Neural cell (in vitro differentiated cells): ENCODE measurements around the gene STAC3. TPM values are rescaled to one million over a fixed set of nuclear protein-coding genes. Genes with fewer than 3 reads are reported as not detected.

ENCODE experiments used
- H2AFZ ChIP-seq: fragments of 200-600, 300-800 bp; sonication (generic), shearing (Covaris generic); 2 replicates; pipeline ENCODE4 v1.6.0; 2014; ENCODE audit warnings: low read depth, mild to moderate bottlenecking, antibody characterized with exemption, low read length, moderate library complexity
- H3F3A ChIP-seq: fragments of 200-600 bp; shearing (Covaris generic); 2 replicates; pipeline ENCODE4 v1.6.1; 2016; ENCODE audit warnings: mild to moderate bottlenecking, moderate library complexity, mixed read lengths, antibody characterized with exemption, low read length; ENCODE audit not compliant: insufficient read depth, poor library complexity, severe bottlenecking
- H3K27ac ChIP-seq: fragments of 200-600, 300-800 bp; sonication (generic), shearing (Covaris generic); 2 replicates; pipeline ENCODE4 v1.5.1; 2014; ENCODE audit warnings: mild to moderate bottlenecking, low read length, moderate library complexity
- H3K27me3 ChIP-seq: fragments of 300-800, 200-600 bp; sonication (generic), shearing (Covaris generic); 2 replicates; pipeline ENCODE4 v1.6.0; 2014; ENCODE audit warnings: mild to moderate bottlenecking, low read depth, low read length, moderate library complexity; ENCODE audit not compliant: insufficient read depth
- H3K36me3 ChIP-seq: fragments of 300-800, 200-600 bp; sonication (generic), shearing (Covaris generic); 2 replicates; pipeline ENCODE4 v1.5.1; 2014; ENCODE audit warnings: mild to moderate bottlenecking, antibody characterized with exemption, low read length, moderate library complexity; ENCODE audit not compliant: insufficient read depth
- H3K4me2 ChIP-seq: fragments of 300-800, 200-600 bp; sonication (generic), shearing (Covaris generic); 2 replicates; pipeline ENCODE4 v1.6.0; 2014; ENCODE audit warnings: mild to moderate bottlenecking, low read length
- H3K4me3 ChIP-seq: fragments of 300-800, 200-600 bp; sonication (generic), shearing (Covaris generic); 2 replicates; pipeline ENCODE4 v1.5.1; 2014; ENCODE audit warnings: mild to moderate bottlenecking, low read length, moderate library complexity
- H3K79me2 ChIP-seq: fragments of 200-600 bp; shearing (Covaris generic); replicated peaks from 2 replicates; pipeline ENCODE4 v1.6.0; 2014; ENCODE audit warnings: mild to moderate bottlenecking, low read length, moderate library complexity; ENCODE audit not compliant: insufficient read depth
- H3K9ac ChIP-seq: fragments of 300-800, 200-600 bp; sonication (generic), shearing (Covaris generic); 2 replicates; pipeline ENCODE4 v1.6.1; 2016; ENCODE audit warnings: mild to moderate bottlenecking, low read length, mixed read lengths
- H3K9me2 ChIP-seq: fragments of 200-600 bp; shearing (Covaris generic); 2 replicates; pipeline ENCODE4 v1.6.1; 2016; ENCODE audit warnings: mild to moderate bottlenecking, low read length, mixed read lengths; ENCODE audit not compliant: insufficient read depth
- H3K9me3 ChIP-seq: fragments of 200-600, 300-800 bp; sonication (generic), shearing (Covaris generic); 2 replicates; pipeline ENCODE4 v1.6.1; 2016; ENCODE audit warnings: mild to moderate bottlenecking, mixed run types, low read length, moderate library complexity, mixed read lengths
- H4K20me1 ChIP-seq: fragments of 200-600 bp; shearing (Covaris generic); 2 replicates; pipeline ENCODE4 v1.6.1; 2016; ENCODE audit warnings: mild to moderate bottlenecking, mixed run types; ENCODE audit not compliant: insufficient read depth
- CTCF ChIP-seq: fragments of 450-650 bp; IDR thresholded peaks from 2 replicates; pipeline ENCODE4 v1.5.1; 2014; ENCODE audit warnings: antibody characterized with exemption, mild to moderate bottlenecking, moderate library complexity; ENCODE audit not compliant: poor library complexity, severe bottlenecking
- EP300 ChIP-seq: fragments of 450-650 bp; conservative IDR thresholded peaks from 2 replicates; pipeline ENCODE4 v1.6.1; 2014; ENCODE audit warnings: antibody characterized with exemption, mild to moderate bottlenecking, moderate library complexity; ENCODE audit not compliant: poor library complexity, severe bottlenecking
- EZH2 ChIP-seq: fragments of 200-600, 300-800 bp; shearing (Covaris generic), sonication (generic); IDR thresholded peaks from 2 replicates; pipeline ENCODE4 v1.6.1; 2014; ENCODE audit warnings: antibody characterized with exemption, low read length, borderline replicate concordance, mild to moderate bottlenecking; ENCODE audit not compliant: insufficient read depth, poor library complexity, severe bottlenecking
- MXI1 ChIP-seq: fragments of 450-650 bp; conservative IDR thresholded peaks from 2 replicates; pipeline ENCODE4 v1.6.1; 2014; ENCODE audit warnings: antibody characterized with exemption, mild to moderate bottlenecking; ENCODE audit not compliant: poor library complexity, severe bottlenecking
- POLR2AphosphoS5 ChIP-seq: IDR thresholded peaks from 2 replicates; pipeline ENCODE4 v1.6.1; 2012
- RAD21 ChIP-seq: fragments of 450-650 bp; conservative IDR thresholded peaks from 2 replicates; pipeline ENCODE4 v1.6.1; 2014; ENCODE audit warnings: antibody characterized with exemption, mild to moderate bottlenecking, moderate library complexity
- SMC3 ChIP-seq: fragments of 450-650 bp; conservative IDR thresholded peaks from 2 replicates; pipeline ENCODE4 v1.6.1; 2014; ENCODE audit warnings: antibody characterized with exemption, mild to moderate bottlenecking, moderate library complexity; ENCODE audit not compliant: poor library complexity
- TAF1 ChIP-seq: IDR thresholded peaks from 2 replicates; pipeline ENCODE4 v1.6.1; 2012; ENCODE audit warnings: low read depth
- polyA plus RNA-seq: library from polyadenylated mRNA; depleted of rRNA; stranded (reverse); fragments of >200 nt; gene quantifications from 2 replicates; pipeline ENCODE4 v1.2.3, GENCODE V29; 2014
- TF ChIP-seq, protein P1 (sequence below): IDR thresholded peaks from 2 replicates; pipeline ENCODE4 v1.6.1; 2012; ENCODE audit warnings: borderline replicate concordance

STAC3 gene
- polyA plus RNA-seq, 1 donor from 2014 or later: 1.3 TPM

GRCh38 chr12:57219993-57220754 is 30.8 kb downstream of the STAC3 start:
- no peaks in the 10 kb centered on the region for H4K20me1 ChIP-seq
- no peak overlapping the region for H3K27ac ChIP-seq
- TF ChIP-seq CTCF: no peak
- no peak for TF ChIP-seq TAF1
- TF ChIP-seq EP300: no peak
- TF ChIP-seq SMC3: no peak
- no peak for TF ChIP-seq MXI1

DNA sequence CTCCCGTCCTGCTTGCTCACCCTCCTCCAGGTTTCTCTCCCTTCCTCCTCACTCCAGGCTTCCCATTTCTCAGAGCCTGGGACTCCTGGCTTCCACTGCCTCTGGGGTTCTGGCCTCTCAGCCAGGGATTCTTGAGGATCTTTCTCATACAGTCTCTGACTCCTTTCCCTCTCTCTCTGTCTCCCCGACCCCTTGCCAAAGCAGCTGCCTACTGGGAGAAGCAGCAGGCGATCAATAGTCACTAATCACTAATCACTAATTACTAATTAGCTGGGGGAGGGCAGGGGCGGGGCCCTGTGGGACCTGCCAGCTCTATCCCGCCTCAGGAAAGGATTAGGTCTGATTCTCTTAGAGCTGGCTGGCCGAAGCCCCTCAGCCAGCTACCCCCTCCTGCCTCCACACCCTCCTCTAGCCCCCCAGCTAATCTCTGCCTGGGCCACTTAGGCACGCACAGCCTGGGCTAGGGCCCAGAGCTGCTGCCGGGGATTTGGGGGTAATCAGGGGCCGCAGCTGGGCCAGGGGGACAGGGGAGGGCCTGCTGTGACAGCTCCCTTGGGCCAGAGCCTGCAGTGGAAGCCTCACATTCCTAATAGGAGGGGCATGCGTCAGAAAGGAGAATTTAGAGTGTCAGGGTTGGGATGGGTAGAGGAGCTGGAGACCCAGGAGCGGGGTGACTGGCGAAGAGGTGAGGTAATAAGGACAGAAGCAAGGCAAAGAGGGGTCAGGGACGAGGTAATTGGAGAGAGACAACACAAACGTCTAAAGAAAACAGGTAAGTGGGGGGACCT is 31.6 kb downstream of the STAC3 start:
- Histone ChIP-seq H3K27me3 (peaks cover 98% of the 10 kb centered on the region), H3K79me2 (no peaks in the 10 kb centered on the region), H2AFZ (no peak overlapping the region), H3K4me2 (no peak overlapping the region), H4K20me1 (no peaks in the 10 kb centered on the region), H3K9me2 (no peaks in the 10 kb centered on the region), H3K27ac (no peak overlapping the region), H3K9me3 (no peaks in the 10 kb centered on the region), H3K9ac (no peak overlapping the region), H3K4me3 (peak overlapping the region; percentile 51), H3F3A (no peaks in the 10 kb centered on the region), H3K36me3 (no peaks in the 10 kb centered on the region)
- TF ChIP-seq TAF1: no peak
- no peak for TF ChIP-seq EP300
- TF ChIP-seq POLR2AphosphoS5: no peak
- no peak for TF ChIP-seq CTCF

More at GRCh38 chr12:57219993-57220754, 30.8 kb downstream of the STAC3 start:
- H3K36me3 ChIP-seq: no peaks in the 10 kb centered on the region
- no peaks in the 10 kb centered on the region for H3K79me2 ChIP-seq
- H3K27me3 ChIP-seq: peaks cover 98% of the 10 kb centered on the region
- H3K4me2 ChIP-seq: no peak overlapping the region
- no peaks in the 10 kb centered on the region for H3K9me2 ChIP-seq
- peak overlapping the region; percentile 5 for H3K9ac ChIP-seq
- H3K4me3 ChIP-seq: peak overlapping the region; percentile 51
- H3F3A ChIP-seq: no peaks in the 10 kb centered on the region
- no peak overlapping the region for H2AFZ ChIP-seq
- H3K9me3 ChIP-seq: no peaks in the 10 kb centered on the region

- Histone ChIP-seq H3K27me3 (peaks cover 91% of the 10 kb centered on the region), H3F3A (no peaks in the 10 kb centered on the region), H3K4me2 (no peak overlapping the region), H3K79me2 (no peaks in the 10 kb centered on the region), H3K36me3 (peaks cover 6% of the 10 kb centered on the region), H3K27ac (no peak overlapping the region), H3K9me3 (no peaks in the 10 kb centered on the region), H3K4me3 (no peak overlapping the region), H3K9me2 (no peaks in the 10 kb centered on the region), H4K20me1 (no peaks in the 10 kb centered on the region), H3K9ac (no peak overlapping the region), H2AFZ (no peak overlapping the region)
- TF ChIP-seq, protein P1, sequence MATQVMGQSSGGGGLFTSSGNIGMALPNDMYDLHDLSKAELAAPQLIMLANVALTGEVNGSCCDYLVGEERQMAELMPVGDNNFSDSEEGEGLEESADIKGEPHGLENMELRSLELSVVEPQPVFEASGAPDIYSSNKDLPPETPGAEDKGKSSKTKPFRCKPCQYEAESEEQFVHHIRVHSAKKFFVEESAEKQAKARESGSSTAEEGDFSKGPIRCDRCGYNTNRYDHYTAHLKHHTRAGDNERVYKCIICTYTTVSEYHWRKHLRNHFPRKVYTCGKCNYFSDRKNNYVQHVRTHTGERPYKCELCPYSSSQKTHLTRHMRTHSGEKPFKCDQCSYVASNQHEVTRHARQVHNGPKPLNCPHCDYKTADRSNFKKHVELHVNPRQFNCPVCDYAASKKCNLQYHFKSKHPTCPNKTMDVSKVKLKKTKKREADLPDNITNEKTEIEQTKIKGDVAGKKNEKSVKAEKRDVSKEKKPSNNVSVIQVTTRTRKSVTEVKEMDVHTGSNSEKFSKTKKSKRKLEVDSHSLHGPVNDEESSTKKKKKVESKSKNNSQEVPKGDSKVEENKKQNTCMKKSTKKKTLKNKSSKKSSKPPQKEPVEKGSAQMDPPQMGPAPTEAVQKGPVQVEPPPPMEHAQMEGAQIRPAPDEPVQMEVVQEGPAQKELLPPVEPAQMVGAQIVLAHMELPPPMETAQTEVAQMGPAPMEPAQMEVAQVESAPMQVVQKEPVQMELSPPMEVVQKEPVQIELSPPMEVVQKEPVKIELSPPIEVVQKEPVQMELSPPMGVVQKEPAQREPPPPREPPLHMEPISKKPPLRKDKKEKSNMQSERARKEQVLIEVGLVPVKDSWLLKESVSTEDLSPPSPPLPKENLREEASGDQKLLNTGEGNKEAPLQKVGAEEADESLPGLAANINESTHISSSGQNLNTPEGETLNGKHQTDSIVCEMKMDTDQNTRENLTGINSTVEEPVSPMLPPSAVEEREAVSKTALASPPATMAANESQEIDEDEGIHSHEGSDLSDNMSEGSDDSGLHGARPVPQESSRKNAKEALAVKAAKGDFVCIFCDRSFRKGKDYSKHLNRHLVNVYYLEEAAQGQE: no peak
- TF ChIP-seq EZH2 (no peak), RAD21 (no peak), TAF1 (no peak), MXI1 (no peak), POLR2AphosphoS5 (no peak), SMC3 (no peak), EP300 (no peak)
Measured at GRCh38 chr12:57218030-57218853, 32.7 kb downstream of the STAC3 start.
